Prostate gland (tissue), 1 donor: ENCODE data around the gene ASB18.

Experiments used
- POLR2A ChIP-seq: fragments of 450-650 bp; IDR thresholded peaks from one replicate; pipeline ENCODE4 v1.6.1; 2016; ENCODE audit warnings: antibody characterized with exemption, mild to moderate bottlenecking
- POLR2AphosphoS5 ChIP-seq: sonication (generic); formaldehyde crosslinking; IDR thresholded peaks from one replicate; pipeline ENCODE4 v1.6.1; 2017; ENCODE audit warnings: antibody characterized with exemption

DNA sequence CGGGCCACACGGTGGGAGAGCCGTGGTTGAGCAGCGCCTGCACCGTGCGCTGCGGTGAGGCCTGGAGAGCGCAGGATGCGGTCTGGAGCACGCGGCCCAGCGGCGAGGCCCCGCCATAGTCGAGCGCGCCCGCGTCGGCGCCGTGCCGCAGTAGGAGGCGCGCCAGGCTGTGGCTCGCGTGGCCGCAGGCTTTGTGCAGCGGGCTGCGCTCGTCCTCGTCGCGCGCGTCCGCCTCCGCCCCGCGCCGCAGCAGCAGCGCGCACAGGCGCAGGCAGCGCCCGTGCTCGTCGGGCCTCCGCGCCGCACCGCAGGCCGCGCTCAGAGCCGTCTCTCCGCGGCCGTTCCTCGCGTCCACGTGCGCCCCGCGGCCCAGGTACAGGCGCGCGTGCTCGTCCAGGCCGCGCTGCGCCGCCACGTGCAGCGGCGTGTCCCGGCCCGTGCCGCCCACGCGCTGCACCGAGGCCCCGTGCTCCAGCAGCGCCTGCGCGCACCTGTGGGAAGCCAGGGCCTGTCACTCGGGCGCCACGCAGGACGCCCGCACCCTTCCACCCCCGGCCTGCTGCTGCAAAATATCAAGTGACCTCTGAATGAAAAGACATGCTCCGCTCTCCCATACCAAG is 49.7 kb downstream of the ASB18 start:
- TF ChIP-seq POLR2AphosphoS5, result no peak
- TF ChIP-seq POLR2A, result no peak
